ENCODE measurements around the gene EIPR1. TPM values are rescaled to one million over a fixed set of nuclear protein-coding genes. Genes with fewer than 3 reads are reported as not detected.

Gene EIPR1
- total and polyA plus RNA-seq, 2 donors (not counting 3 experiments of a cell fraction or from before 2014, with no cell fraction given): 30.8 to 57.3 TPM

DNA sequence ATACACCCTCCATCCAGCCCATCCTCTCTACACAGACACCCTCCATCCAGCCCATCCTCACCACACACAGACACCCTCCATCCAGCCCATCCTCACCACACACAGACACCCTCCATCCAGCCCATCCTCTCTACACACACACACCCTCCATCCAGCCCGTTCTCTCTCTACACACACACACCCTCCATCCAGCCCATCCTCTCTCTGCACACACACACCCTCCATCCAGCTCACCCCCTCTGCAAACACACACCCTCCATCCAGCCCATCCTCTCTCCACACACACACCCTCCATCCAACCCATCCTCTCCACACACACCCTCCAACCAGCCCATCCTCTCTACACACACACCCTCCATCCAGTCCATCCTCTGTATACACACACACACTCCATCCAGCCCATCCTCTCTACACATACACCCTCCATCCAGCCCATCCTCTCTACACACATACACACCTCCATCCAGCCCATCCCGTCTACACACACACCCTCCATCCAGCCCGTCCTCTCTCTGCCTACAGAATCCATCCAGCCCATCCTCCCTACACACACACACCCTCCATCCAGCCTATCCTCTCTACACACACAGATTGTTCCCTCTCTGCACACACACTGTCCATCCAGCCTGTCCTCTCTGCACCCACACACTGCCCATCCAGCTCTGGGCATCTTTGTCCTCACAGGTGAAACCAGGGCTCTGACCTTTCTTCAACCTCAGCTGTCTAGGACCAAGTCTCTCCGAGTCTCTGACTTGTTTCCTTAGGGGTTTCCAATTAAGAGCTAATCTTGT lies 81.2 kb downstream of the EIPR1 start:
- Histone ChIP-seq H3K36me3 (ENCODE audit: control insufficient read depth in 2 of 2, extremely low read depth in 1 of 2, insufficient read depth in 2 of 2, low read length in 2 of 2) (no peaks in the 10 kb centered on the region), H2AFZ (ENCODE audit: low read depth, low read length) (no peak overlapping the region), H3K4me3 (replicated peaks in 1 of 3; ENCODE audit: insufficient read depth in 1 of 3, low read depth in 1 of 3, low read length in 3 of 3) (no peak overlapping the region), H3K79me2 (ENCODE audit: control insufficient read depth, insufficient read depth, low read length) (no peaks in the 10 kb centered on the region), H4K20me1 (replicated peaks; ENCODE audit: control insufficient read depth, extremely low read depth, insufficient read depth, low read length) (no peaks in the 10 kb centered on the region), H3K27me3 (ENCODE audit: control insufficient read depth in 2 of 2, insufficient read depth in 2 of 2, low read length in 2 of 2) (no peaks in the 10 kb centered on the region), H3K27ac (ENCODE audit: insufficient read depth, low read depth, low read length) (no peak overlapping the region), H3K9me3 (replicated peaks; ENCODE audit: control insufficient read depth, insufficient read depth, low read length) (no peaks in the 10 kb centered on the region), H3K4me2 (ENCODE audit: insufficient read depth, low read length) (no peak overlapping the region), H3K9ac (replicated peaks; ENCODE audit: extremely low read depth, insufficient read depth, low read length) (no peak overlapping the region), H3K9me1 (replicated peaks; ENCODE audit: control insufficient read depth, extremely low read depth, insufficient read depth, low read length) (no peaks in the 10 kb centered on the region), H3K4me1 (ENCODE audit: control insufficient read depth, extremely low read depth, insufficient read depth, low read length) (no peaks in the 10 kb centered on the region)
- intact Hi-C loops (cut with micrococcal nuclease) (no loop called here), dilution Hi-C loops (cut with MboI; ENCODE audit: extremely low pct_ligation_motif_present, low sequenced_read_pairs) (no loop called here)
- DNase-seq (ENCODE audit: low read depth, low spot score): no peak
- no peak for TF ChIP-seq JUN (IDR thresholded peaks at IDR 0.05; ENCODE audit: borderline replicate concordance, insufficient read depth, insufficient read length, low read depth)
- TF ChIP-seq FOS (IDR thresholded peaks at IDR 0.05; ENCODE audit: borderline replicate concordance, insufficient read depth, low read length): no peak
- TF ChIP-seq, protein P1, sequence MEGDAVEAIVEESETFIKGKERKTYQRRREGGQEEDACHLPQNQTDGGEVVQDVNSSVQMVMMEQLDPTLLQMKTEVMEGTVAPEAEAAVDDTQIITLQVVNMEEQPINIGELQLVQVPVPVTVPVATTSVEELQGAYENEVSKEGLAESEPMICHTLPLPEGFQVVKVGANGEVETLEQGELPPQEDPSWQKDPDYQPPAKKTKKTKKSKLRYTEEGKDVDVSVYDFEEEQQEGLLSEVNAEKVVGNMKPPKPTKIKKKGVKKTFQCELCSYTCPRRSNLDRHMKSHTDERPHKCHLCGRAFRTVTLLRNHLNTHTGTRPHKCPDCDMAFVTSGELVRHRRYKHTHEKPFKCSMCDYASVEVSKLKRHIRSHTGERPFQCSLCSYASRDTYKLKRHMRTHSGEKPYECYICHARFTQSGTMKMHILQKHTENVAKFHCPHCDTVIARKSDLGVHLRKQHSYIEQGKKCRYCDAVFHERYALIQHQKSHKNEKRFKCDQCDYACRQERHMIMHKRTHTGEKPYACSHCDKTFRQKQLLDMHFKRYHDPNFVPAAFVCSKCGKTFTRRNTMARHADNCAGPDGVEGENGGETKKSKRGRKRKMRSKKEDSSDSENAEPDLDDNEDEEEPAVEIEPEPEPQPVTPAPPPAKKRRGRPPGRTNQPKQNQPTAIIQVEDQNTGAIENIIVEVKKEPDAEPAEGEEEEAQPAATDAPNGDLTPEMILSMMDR (IDR thresholded peaks at IDR 0.05; ENCODE audit: extremely low read depth in 1 of 2, insufficient read depth in 1 of 2, low read depth in 1 of 2, low read length in 2 of 2): no peak
- TF ChIP-seq EZH2 (IDR thresholded peaks at IDR 0.05; ENCODE audit: borderline replicate concordance, low read depth, low read length, severe bottlenecking): no peak
- no peak for TF ChIP-seq POLR2AphosphoS5 (IDR thresholded peaks at IDR 0.05; ENCODE audit: insufficient read depth, low read depth, low read length)
- TF ChIP-seq MYC (IDR thresholded peaks at IDR 0.05; ENCODE audit: low read depth, low read length): no peak
- no peak for TF ChIP-seq POLR2A (IDR thresholded peaks at IDR 0.05; ENCODE audit: low read depth, low read length)
- no peak for TF ChIP-seq GATA2 (IDR thresholded peaks at IDR 0.05; ENCODE audit: insufficient read depth, insufficient read length, low read depth, low read length)
- TF ChIP-seq, protein P2, sequence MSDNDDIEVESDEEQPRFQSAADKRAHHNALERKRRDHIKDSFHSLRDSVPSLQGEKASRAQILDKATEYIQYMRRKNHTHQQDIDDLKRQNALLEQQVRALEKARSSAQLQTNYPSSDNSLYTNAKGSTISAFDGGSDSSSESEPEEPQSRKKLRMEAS (IDR thresholded peaks at IDR 0.05; ENCODE audit: insufficient read depth, insufficient read length): no peak
- ChIA-PET CTCF (no interaction called here), POLR2A (no interaction called here)
- no TSS peak for BruUV-seq (replicated peaks)
- FAIRE-seq: no peak
